GM19043 (cell line): ENCODE results near the gene SULT1B1.

ENCODE experiments used
- ATAC-seq: cut with Tn5 transposase; IDR thresholded peaks from one replicate; pipeline ENCODE4 v1.9.1; 2021; ENCODE audit warnings: low read depth; ENCODE audit not compliant: unreplicated experiment

The SULT1B1 gene

GRCh38 chr4:69750346-69750745 is 10.1 kb downstream of the SULT1B1 start:
- no peak for ATAC-seq

GRCh38 chr4:69749771-69750170 is 10.6 kb downstream of the SULT1B1 start:
- ATAC-seq = no peak

GRCh38 chr4:69748173-69748572 is 12.2 kb downstream of the SULT1B1 start:
- ATAC-seq = no peak

- ATAC-seq = no peak
Observed at GRCh38 chr4:69744157-69744478, 16.3 kb downstream of the SULT1B1 start.

- no peak for ATAC-seq
Observed at GRCh38 chr4:69743476-69744156, 16.8 kb downstream of the SULT1B1 start.

GRCh38 chr4:69742596-69742995 is 17.8 kb downstream of the SULT1B1 start:
- ATAC-seq = no peak

GRCh38 chr4:69738872-69739271 is 21.5 kb downstream of the SULT1B1 start:
- ATAC-seq = no peak

- ATAC-seq = no peak
Observed at GRCh38 chr4:69735119-69735518, 25.3 kb downstream of the SULT1B1 start.

GRCh38 chr4:69731847-69732246 is 28.6 kb downstream of the SULT1B1 start:
- ATAC-seq = no peak

GRCh38 chr4:69731241-69731640 is 29.2 kb downstream of the SULT1B1 start:
- no peak for ATAC-seq

- no peak for ATAC-seq
Observed at GRCh38 chr4:69730002-69730401, 30.4 kb downstream of the SULT1B1 start.

GRCh38 chr4:69727926-69728325 is 32.5 kb downstream of the SULT1B1 start:
- no peak for ATAC-seq

GRCh38 chr4:69727426-69727825 is 33.0 kb downstream of the SULT1B1 start:
- ATAC-seq = no peak

GRCh38 chr4:69726971-69727370 is 33.4 kb downstream of the SULT1B1 start:
- ATAC-seq = no peak

GRCh38 chr4:69718396-69719271 is 41.8 kb downstream of the SULT1B1 start:
- no peak for ATAC-seq

GRCh38 chr4:69717778-69718177 is 42.6 kb downstream of the SULT1B1 start:
- ATAC-seq = no peak

- no peak for ATAC-seq
Observed at GRCh38 chr4:69716654-69717053, 43.8 kb downstream of the SULT1B1 start.

- no peak for ATAC-seq
Observed at GRCh38 chr4:69714086-69714485, 46.3 kb downstream of the SULT1B1 start.

- no peak for ATAC-seq
Observed at GRCh38 chr4:69713593-69713992, 46.8 kb downstream of the SULT1B1 start.

- no peak for ATAC-seq
Observed at GRCh38 chr4:69710580-69710979, 49.8 kb downstream of the SULT1B1 start.

- ATAC-seq = no peak
Observed at GRCh38 chr4:69708211-69708610, 52.2 kb downstream of the SULT1B1 start.

- ATAC-seq = no peak
Observed at GRCh38 chr4:69707807-69708206, 52.6 kb downstream of the SULT1B1 start.
